Embryonic facial prominence (tissue), 1 donor: ENCODE data around the gene PALB2.

ENCODE experiments used
- DNase-seq: peaks from one replicate; pipeline ENCODE4 v3.0.0-alpha.2; 2016; ENCODE audit errors: extremely low spot score

PALB2 gene

GRCh38 chr16:23581764-23582163, 59.3 kb downstream of the PALB2 start:
- DNase-seq = no peak

- no peak for DNase-seq
Measured at GRCh38 chr16:23580391-23580790, 60.7 kb downstream of the PALB2 start.

GRCh38 chr16:23579371-23579770, 61.7 kb downstream of the PALB2 start:
- no peak for DNase-seq

DNA sequence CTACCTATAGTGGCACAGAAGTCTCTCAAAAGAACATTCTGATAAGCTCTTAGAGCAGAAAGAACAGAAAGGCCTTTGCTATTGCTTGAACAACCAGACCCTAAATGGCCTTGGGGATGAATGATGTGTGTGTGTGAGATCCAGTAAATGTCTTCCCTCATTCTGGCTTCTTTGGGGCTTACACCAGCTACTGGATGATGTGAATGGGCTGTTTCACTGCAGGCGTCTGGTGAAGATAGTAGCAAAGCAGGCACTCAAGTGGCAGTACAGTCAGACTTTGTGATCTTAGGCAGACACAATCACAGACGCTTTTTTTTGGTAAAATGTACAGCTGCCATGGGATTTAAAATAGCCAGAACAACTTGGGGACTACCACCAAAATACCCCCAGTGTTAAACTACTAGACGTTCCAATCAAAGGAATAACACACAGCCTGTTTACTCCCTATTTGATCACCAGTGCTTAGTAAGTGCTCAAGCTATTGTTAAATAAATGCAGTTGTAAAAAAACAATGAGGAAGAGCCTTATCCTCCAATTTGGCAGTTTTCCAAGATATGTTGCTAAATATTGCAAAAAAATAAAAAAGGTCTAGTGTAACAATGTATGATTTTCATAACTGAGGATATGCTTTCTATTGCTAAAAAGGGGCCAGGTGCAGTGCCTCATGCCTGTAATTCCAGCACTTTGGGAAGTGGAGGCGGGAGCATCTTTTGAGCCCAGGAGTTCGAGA, 62.8 kb downstream of the PALB2 start:
- no peak for DNase-seq

- no peak for DNase-seq
Measured at GRCh38 chr16:23577493-23577892, 63.6 kb downstream of the PALB2 start.

DNA sequence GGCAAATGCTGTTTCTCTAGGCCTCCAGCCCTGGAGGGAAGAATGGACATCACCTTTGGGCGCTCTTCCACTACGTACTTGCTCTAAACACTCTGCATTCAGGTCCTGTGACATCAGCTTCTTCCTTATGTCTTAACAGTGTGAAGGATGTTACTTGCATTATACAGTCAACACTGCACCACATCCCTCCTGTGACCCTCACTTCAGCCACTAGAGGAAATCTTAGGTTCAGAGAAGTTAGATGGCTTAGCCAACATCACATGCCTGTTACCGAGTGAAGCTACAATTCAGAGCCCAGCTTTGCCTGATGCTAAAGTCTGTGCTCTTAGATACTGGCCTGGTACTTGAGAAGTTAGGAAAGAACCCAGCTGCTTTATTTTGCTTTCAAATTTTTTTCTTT, 65.3 kb downstream of the PALB2 start:
- no peak for DNase-seq

DNA sequence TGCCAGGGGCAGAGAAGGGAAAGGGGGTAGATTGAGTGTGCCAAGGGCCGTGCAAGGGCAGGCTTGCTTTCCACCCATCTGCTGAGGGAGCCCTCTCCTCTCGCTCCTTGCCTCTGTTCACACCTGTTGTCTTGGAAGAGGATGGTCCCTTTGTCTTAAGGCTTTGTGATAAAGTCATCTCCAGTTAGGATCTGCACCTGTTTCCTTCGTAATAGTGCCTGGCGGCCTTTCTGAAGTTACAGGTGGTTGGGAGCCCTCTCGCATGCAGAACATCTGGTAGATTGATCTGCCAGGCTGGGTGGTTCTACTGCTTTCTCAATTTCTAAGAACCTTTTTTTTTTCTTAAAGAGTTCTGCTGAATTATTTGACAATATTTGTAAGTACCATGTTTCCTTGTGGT, 67.3 kb downstream of the PALB2 start:
- DNase-seq = no peak

DNA sequence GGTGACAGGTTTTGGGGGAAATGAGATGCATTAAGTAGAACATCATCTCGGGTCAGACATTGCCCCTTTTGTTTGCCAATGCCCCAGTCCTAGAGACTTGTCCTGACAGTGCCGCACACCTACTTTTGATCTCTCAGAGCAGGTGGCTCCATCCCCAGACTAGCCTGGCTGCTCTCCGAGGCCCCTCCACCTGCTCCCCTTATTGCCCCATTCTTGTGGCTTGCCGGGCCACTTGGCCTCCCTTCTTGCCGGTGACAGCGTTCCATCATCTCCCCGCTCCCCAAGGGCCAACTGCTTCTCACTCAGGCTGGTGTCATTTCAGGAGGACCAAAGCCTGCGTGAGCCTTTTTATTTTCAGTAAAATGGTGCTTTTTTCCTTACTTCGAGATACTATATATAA, 68.7 kb downstream of the PALB2 start:
- no peak for DNase-seq

GRCh38 chr16:23571895-23572294, 69.2 kb downstream of the PALB2 start:
- no peak for DNase-seq

DNA sequence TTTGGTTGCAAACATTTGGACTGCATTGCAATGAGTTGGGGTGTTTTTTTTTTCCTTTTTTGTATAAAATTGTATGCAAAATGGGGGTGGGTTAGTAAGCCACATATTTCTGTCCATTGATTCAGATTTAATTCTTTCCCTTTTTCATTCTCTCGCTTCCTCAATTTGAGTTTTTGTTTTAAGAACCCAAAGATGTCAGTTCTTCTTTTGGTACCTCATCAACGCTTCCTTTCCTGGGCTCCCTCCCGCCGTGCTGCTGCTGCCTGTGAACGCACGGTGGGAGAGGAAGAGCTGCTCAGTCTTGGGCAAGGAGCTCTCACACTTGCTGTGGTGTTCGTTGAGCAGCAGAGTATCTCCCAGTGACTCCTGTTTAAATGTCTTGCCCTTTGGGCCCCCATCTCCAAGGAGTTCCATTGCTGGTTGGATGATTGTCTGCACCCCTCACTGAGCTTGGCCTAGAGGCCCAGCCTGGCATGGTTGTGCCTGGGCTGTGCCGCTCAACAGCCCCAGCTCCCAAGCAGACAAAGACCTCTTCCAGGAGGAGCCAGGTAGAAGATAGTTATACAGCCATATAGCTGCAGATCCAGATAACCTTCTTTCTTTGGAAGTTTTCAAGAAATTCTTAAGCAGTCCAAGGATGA, 70.0 kb downstream of the PALB2 start:
- no peak for DNase-seq

- DNase-seq = no peak
Measured at GRCh38 chr16:23567602-23568001, 73.5 kb downstream of the PALB2 start.

- DNase-seq = no peak
Measured at GRCh38 chr16:23566724-23567123, 74.4 kb downstream of the PALB2 start.

- DNase-seq = no peak
Measured at GRCh38 chr16:23564575-23565363, 76.3 kb downstream of the PALB2 start.

GRCh38 chr16:23563186-23563585, 77.9 kb downstream of the PALB2 start:
- DNase-seq = no peak

- no peak for DNase-seq
Measured at GRCh38 chr16:23562505-23562904, 78.6 kb downstream of the PALB2 start.

DNA sequence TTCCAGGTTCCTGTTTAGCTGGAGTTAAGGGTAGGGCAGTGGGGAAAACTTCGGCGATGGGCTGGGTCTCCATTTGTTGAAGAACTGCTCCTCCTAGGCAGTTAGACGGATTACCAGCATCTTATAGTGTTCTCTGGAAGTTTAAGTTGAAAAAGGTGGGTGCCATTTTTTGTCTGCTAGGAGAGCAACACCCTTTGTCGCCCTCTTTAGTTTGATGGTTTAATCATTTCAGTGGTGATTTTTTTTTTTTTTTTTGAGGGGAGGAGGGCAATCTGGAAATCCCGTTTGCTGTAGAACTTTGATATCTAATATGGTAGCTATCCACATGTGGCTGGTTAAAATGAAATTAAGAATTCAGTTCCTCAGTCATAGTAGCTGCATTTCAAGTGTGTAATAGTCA, 79.5 kb downstream of the PALB2 start:
- DNase-seq = no peak

DNA sequence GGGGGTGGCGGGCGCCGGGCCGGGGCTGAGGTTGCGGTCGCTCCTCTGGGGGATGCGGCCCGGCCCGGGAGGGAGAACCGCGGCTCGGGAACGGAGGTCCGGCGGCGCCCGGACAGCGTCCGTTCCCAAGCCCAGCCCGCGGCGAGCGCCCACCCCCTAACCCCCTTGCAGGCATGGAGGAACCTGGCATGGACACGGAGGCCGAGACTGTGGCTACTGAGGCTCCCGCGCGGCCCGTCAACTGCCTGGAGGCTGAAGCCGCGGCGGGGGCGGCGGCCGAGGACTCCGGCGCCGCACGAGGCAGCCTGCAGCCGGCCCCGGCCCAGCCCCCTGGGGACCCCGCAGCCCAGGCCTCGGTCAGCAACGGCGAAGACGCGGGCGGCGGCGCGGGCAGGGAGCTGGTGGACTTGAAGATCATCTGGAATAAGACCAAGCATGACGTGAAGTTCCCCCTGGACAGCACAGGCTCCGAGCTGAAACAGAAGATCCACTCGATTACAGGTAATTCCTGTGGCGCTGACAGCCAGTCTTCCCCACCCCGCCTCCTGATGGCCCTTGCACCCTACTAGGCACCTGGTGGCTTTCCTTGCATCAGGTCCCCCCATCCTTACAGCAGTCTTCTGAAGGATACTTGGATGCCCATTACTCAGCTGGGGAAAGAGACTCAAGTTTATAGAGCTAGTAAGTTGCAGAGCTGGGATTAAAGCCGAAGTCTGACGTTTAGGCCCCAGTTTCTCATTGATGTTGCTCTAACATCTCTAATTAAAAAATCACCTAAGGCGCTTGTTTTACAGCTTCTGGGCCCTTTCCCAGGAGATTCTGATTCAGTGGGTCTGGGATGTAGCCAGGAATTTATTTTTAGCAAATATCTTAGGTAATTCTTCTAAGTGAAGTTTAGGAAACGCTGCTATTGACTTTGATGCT, 83.1 kb downstream of the PALB2 start:
- no peak for DNase-seq

- peak; percentile 93 for DNase-seq
Measured at GRCh38 chr16:23556881-23557778, 84.0 kb downstream of the PALB2 start, which contains the start of the genes EARS2 and UBFD1. TSS of gene EARS2 (minus strand) at chr16:23557350. CDS start at chr16:23557343, 7 bp downstream. TSS of gene UBFD1 (plus strand) at chr16:23557727. CDS start at chr16:23557743, 16 bp downstream.

- DNase-seq = no peak
Measured at GRCh38 chr16:23554536-23554935, 86.6 kb downstream of the PALB2 start.
